Measurements from ENCODE around the gene ACTR3C.
A peak's percentile ranks its signal among the peaks of the same experiment; 100 is the strongest.
"Not testable (repeated sequence)": the region's sequence is repeated elsewhere in the genome, so short reads cannot be mapped to it uniquely, and the experiment has no call there.

ACTR3C gene

GRCh38 chr7:150335108-150335773 is 11.9 kb upstream of the ACTR3C start:
- DNase-seq (ENCODE audit: low read depth), result peak; percentile 56

GRCh38 chr7:150334108-150334507 is 10.8 kb upstream of the ACTR3C start:
- no peak for DNase-seq (ENCODE audit: low read depth)

GRCh38 chr7:150333659-150334058 is 10.3 kb upstream of the ACTR3C start:
- DNase-seq (ENCODE audit: low read depth), result no peak

- DNase-seq (ENCODE audit: low read depth), result no peak
Observed at GRCh38 chr7:150332852-150333635, 9.7 kb upstream of the ACTR3C start.

GRCh38 chr7:150330211-150330885 is 7.0 kb upstream of the ACTR3C start:
- DNase-seq (ENCODE audit: low read depth), result no peak

GRCh38 chr7:150329331-150330120 is 6.2 kb upstream of the ACTR3C start:
- DNase-seq (ENCODE audit: low read depth), result no peak

- no peak for DNase-seq (ENCODE audit: low read depth)
Observed at GRCh38 chr7:150327308-150327707, 4.0 kb upstream of the ACTR3C start.

GRCh38 chr7:150326657-150327268 is 3.4 kb upstream of the ACTR3C start:
- no peak for DNase-seq (ENCODE audit: low read depth)

GRCh38 chr7:150325901-150326300 is 2.6 kb upstream of the ACTR3C start:
- DNase-seq (ENCODE audit: low read depth), result no peak

- DNase-seq (ENCODE audit: low read depth), result peak; percentile 4
Observed at GRCh38 chr7:150325110-150325611, 1.8 kb upstream of the ACTR3C start.

GRCh38 chr7:150324373-150324961 is 1.1 kb upstream of the ACTR3C start:
- no peak for DNase-seq (ENCODE audit: low read depth)

- DNase-seq (ENCODE audit: low read depth), result no peak
Observed at GRCh38 chr7:150323682-150324372, 482 bp upstream of the ACTR3C start.

GRCh38 chr7:150322114-150322832 is 1.1 kb downstream of the ACTR3C start:
- DNase-seq (ENCODE audit: low read depth), result no peak

- DNase-seq (ENCODE audit: low read depth), result no peak
Observed at GRCh38 chr7:150321788-150322113, 1.6 kb downstream of the ACTR3C start.

- DNase-seq (ENCODE audit: low read depth), result peak; percentile 24
Observed at GRCh38 chr7:150317748-150318444, 5.4 kb downstream of the ACTR3C start.

- DNase-seq (ENCODE audit: low read depth), result not testable (repeated sequence)
Observed at GRCh38 chr7:150316987-150317386, 6.4 kb downstream of the ACTR3C start.

- DNase-seq (ENCODE audit: low read depth), result no peak
Observed at GRCh38 chr7:150314639-150315239, 8.6 kb downstream of the ACTR3C start.

GRCh38 chr7:150313870-150314269 is 9.5 kb downstream of the ACTR3C start:
- DNase-seq (ENCODE audit: low read depth), result no peak

- no peak for DNase-seq (ENCODE audit: low read depth)
Observed at GRCh38 chr7:150313367-150313809, 10.0 kb downstream of the ACTR3C start.
